Spleen (tissue), 11 donors: Measurements from ENCODE around the gene LIN7A. TPM values are rescaled to one million over a fixed set of nuclear protein-coding genes. Genes with fewer than 3 reads are reported as not detected.
A peak's percentile ranks its signal among the peaks of the same experiment; 100 is the strongest.

ENCODE experiments used
- DNase-seq: peaks from one replicate; pipeline ENCODE4 v3.0.0-alpha.2; 2020
- H3K27ac ChIP-seq, 8 donors: fragments of 200-600 bp; sonication (generic) in 7 of 8; 1 replicate in 4 of 8; 2 replicates in 4 of 8; pipeline versions ENCODE4 v1.5.0 to v1.8.0; 2016 to 2021; ENCODE audit warnings: inconsistent platforms in 4 of 8, mild to moderate bottlenecking in 4 of 8, moderate library complexity in 1 of 8
- H3K27me3 ChIP-seq, 7 donors: fragments of 200-600 bp; sonication (generic) in 6 of 7; replicated peaks in 1 of 7; 1 replicate in 4 of 7; 2 replicates in 3 of 7; pipeline versions ENCODE4 v1.5.0 to v1.8.0; 2016 to 2021; ENCODE audit warnings: inconsistent platforms in 3 of 7, mild to moderate bottlenecking in 1 of 7
- H3K36me3 ChIP-seq, 6 donors: fragments of 200-600 bp; sonication (generic) in 5 of 6; 1 replicate in 4 of 6; 2 replicates in 2 of 6; pipeline versions ENCODE4 v1.5.0 to v1.8.0; 2016 to 2021; ENCODE audit warnings: inconsistent platforms in 2 of 6
- H3K4me1 ChIP-seq, 6 donors: fragments of 200-600 bp; sonication (generic) in 5 of 6; 1 replicate in 3 of 6; 2 replicates in 3 of 6; pipeline versions ENCODE4 v1.5.0 to v1.8.0; 2016 to 2021; ENCODE audit warnings: inconsistent platforms in 3 of 6
- H3K4me3 ChIP-seq, 8 donors: fragments of 200-600 bp; sonication (generic) in 7 of 8; 1 replicate in 4 of 8; 2 replicates in 4 of 8; pipeline versions ENCODE4 v1.5.0 to v1.8.0; 2016 to 2021; ENCODE audit warnings: inconsistent platforms in 4 of 8, mild to moderate bottlenecking in 4 of 8, moderate library complexity in 2 of 8
- H3K9me3 ChIP-seq, 8 donors: fragments of 200-600 bp; sonication (generic) in 7 of 8; 1 replicate in 4 of 8; 2 replicates in 4 of 8; pipeline versions ENCODE4 v1.5.0 to v1.8.0; 2016 to 2021; ENCODE audit warnings: inconsistent platforms in 4 of 8
- CTCF ChIP-seq, 11 experiments: fragments of 200-600 bp in 7 of 11; fragments of 450-650 bp in 4 of 11; sonication (generic) in 4 of 11; IDR thresholded peaks in 8 of 11; conservative IDR thresholded peaks in 3 of 11; 1 replicate in 7 of 11; 2 replicates in 4 of 11; pipeline versions ENCODE4 v1.4.0 to v1.8.0; 2016 to 2021; ENCODE audit warnings: antibody characterized with exemption in 11 of 11, inconsistent platforms in 4 of 11, mild to moderate bottlenecking in 1 of 11
- POLR2A ChIP-seq, 3 donors: fragments of 450-650 bp; IDR thresholded peaks; one replicate each; pipeline ENCODE4 v1.5.1; 2017; ENCODE audit warnings: antibody characterized with exemption in 3 of 3, mild to moderate bottlenecking in 1 of 3
- POLR2AphosphoS5 ChIP-seq, 3 donors: sonication (generic); formaldehyde crosslinking; IDR thresholded peaks; one replicate each; pipeline ENCODE4 v1.5.1; 2017; ENCODE audit warnings: antibody characterized with exemption in 3 of 3
- WGBS, 5 donors: extraction: QIAGEN DNeasy Blood & Tissue Kit in 3 of 5; methylation state at CpG; one replicate each; pipeline versions ENCODE4 v1.1.5 to v1.1.7; 2013 to 2018; 5-methylcytosine and 5-hydroxymethylcytosine counted together
- intact Hi-C: fragments of 100-400 bp; cut with DNase I; formaldehyde crosslinking; loops from one replicate; pipeline ENCODE4 v1.15.0; 2023; ENCODE audit warnings: low total_unique reads
- polyA plus RNA-seq, 3 donors: library from polyadenylated mRNA; stranded (reverse); fragments of 200-250 nt; gene quantifications; one replicate each; pipeline ENCODE4 v1.2.1, GENCODE V29; 2013
- total RNA-seq, 7 donors: library from RNA; depleted of rRNA in 3 of 7; stranded (reverse); fragments of >200 nt in 3 of 7; fragmentation: NEBNext Ultra II Directional in 4 of 7; extraction: Animal tissue kit (Norgen Biotek cat#: 25700) in 4 of 7; gene quantifications; one replicate each; pipeline versions ENCODE4 v1.1.0 to v1.2.1, GENCODE V29; 2016 to 2021
- donor health status: healthy with polysubstance abuse.
- donor health status: DM: no; HTN: no; CAD: no; lungs with moderate emphysema.
- donor health status: DM: no; HTN: no; CAD: no.
- donor health status: Bipolar disorder and iron deficiency.
- donor health status: healthy.
- donor health status: DM: no; HTN: no; CAD: no.
- donor health status: DM: yes; HTN: yes; CAD: no.

The LIN7A gene
- total and polyA plus RNA-seq, 10 donors: 1.7 to 31.6 (median 13.1) TPM

DNA sequence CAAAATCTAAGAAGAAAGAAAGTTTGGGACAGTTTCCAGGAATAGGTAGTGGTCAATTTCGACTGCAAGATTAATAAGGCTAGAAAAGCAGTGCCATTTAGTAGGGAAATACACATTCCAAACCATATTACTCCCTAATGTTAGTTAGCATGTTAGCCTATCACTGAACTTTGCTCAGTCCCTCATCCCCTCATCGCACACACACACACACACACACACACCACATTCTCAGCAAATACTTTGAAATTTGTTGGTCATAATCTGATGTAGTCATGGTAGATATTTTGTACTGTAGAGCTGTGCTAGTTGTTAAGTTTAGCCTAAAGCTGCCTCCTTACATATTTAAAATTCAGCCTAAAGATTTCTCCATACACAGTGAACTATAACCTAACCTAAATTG lies 157.0 kb downstream of the LIN7A start:
- Histone ChIP-seq H3K4me3 (no peak overlapping the region), H3K27ac (no peak overlapping the region), H3K9me3 (no peaks in the 10 kb centered on the region), H3K36me3 (no peaks in the 10 kb centered on the region), H3K4me1 (no peaks in the 10 kb centered on the region), H3K27me3 (no peaks in the 10 kb centered on the region)
- 63 to 75% (median 73%) methylated on average over 2 of the region's 2 CpGs for WGBS, 5 donors
- DNase-seq: no peak
- no peak for TF ChIP-seq POLR2A (IDR thresholded peaks at IDR 0.05)
- TF ChIP-seq POLR2AphosphoS5 (IDR thresholded peaks at IDR 0.05): no peak
- TF ChIP-seq CTCF (IDR thresholded peaks at IDR 0.05 in 8 of 11, conservative IDR thresholded peaks at IDR 0.05 in 3 of 11): no peak
- intact Hi-C loops: no loop called here

- no peak for DNase-seq
- no peak for TF ChIP-seq POLR2A (IDR thresholded peaks at IDR 0.05)
- TF ChIP-seq POLR2AphosphoS5 (IDR thresholded peaks at IDR 0.05): no peak
- TF ChIP-seq CTCF (IDR thresholded peaks at IDR 0.05 in 8 of 11, conservative IDR thresholded peaks at IDR 0.05 in 3 of 11): no peak
- no peaks in the 10 kb centered on the region for H3K4me1 ChIP-seq
- H3K27me3 ChIP-seq: no peaks in the 10 kb centered on the region
- no peak overlapping the region for H3K4me3 ChIP-seq
- no peaks in the 10 kb centered on the region for H3K36me3 ChIP-seq
- WGBS, 5 donors: 45 to 57% (median 46%) methylated on average over 3 of the region's 3 CpGs
- intact Hi-C loops: no loop called here
- peak overlapping the region in 3 of 8 donors; percentile 6 to 40 (median 37) for H3K27ac ChIP-seq
- H3K9me3 ChIP-seq: no peaks in the 10 kb centered on the region
Measured at GRCh38 chr12:80778005-80778541, 159.7 kb downstream of the LIN7A start.

DNA sequence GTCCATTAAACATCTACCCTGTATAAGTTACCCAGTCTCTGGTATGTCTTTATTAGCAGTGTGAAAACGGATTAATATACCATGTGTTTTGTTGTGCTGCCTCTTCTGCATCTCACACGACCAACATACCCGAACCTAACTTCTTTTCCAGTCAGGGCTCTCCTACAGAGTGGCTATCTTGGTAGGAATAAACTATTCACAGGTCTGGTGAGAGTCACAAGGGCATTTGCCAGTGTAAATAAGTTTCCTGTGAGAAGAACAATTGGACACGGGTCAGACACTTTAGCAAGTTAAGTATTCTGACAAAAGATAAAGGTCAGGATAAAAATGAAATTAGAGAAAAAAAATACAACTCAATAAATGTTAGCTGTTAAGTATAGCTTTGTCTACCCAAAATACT lies 160.1 kb downstream of the LIN7A start:
- Histone ChIP-seq H3K9me3 (no peaks in the 10 kb centered on the region), H3K4me3 (no peak overlapping the region), H3K4me1 (no peaks in the 10 kb centered on the region), H3K27me3 (no peaks in the 10 kb centered on the region), H3K27ac (peak overlapping the region in 3 of 8 donors; percentile 6 to 40 (median 37)), H3K36me3 (no peaks in the 10 kb centered on the region)
- no peak for DNase-seq
- TF ChIP-seq CTCF (IDR thresholded peaks at IDR 0.05 in 8 of 11, conservative IDR thresholded peaks at IDR 0.05 in 3 of 11): no peak
- no peak for TF ChIP-seq POLR2AphosphoS5 (IDR thresholded peaks at IDR 0.05)
- TF ChIP-seq POLR2A (IDR thresholded peaks at IDR 0.05): no peak
- intact Hi-C loops: no loop called here
- 71 to 88% (median 76%) methylated on average over 4 of the region's 4 CpGs for WGBS, 5 donors

DNA sequence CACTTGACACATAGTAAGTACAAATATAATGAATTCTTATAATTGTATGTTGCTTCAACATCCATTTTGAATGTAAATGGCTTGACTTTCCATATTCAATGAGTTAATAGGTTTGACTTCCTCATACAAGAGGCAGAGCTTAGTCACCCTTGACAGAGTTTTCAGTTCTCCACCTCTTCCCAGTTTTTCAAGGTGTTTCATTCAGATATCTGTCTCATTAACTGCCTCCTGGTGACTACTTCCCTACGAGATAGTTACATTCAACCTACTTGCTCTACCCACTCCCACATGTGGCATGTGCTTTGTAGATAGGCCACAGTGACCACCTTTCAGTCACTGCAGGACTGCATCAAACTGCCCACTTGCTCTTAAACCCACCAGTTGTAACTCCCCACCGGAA lies 161.0 kb downstream of the LIN7A start:
- no peaks in the 10 kb centered on the region for H3K36me3 ChIP-seq
- TF ChIP-seq POLR2AphosphoS5 (IDR thresholded peaks at IDR 0.05) (no peak), POLR2A (IDR thresholded peaks at IDR 0.05) (no peak), CTCF (IDR thresholded peaks at IDR 0.05 in 8 of 11, conservative IDR thresholded peaks at IDR 0.05 in 3 of 11) (no peak)
- no peaks in the 10 kb centered on the region for H3K9me3 ChIP-seq
- H3K4me3 ChIP-seq: no peak overlapping the region
- H3K4me1 ChIP-seq: no peaks in the 10 kb centered on the region
- DNase-seq: no peak
- intact Hi-C loops: no loop called here
- H3K27ac ChIP-seq: no peak overlapping the region
- WGBS, 5 donors: 75 to 84% (median 80%) methylated on average over 2 of the region's 2 CpGs
- no peaks in the 10 kb centered on the region for H3K27me3 ChIP-seq
